NT2/D1 (cell line): Measurements from ENCODE around the gene MCEE.
"Not testable (repeated sequence)": the region's sequence is repeated elsewhere in the genome, so short reads cannot be mapped to it uniquely, and the experiment has no call there.

Source experiments
- DNase-seq: peaks from one replicate; pipeline ENCODE4 v3.0.0-alpha.2; 2011; ENCODE audit warnings: low read depth, low spot score
- H3K27me3 ChIP-seq: 2 replicates; pipeline ENCODE4 v1.6.0; 2011; ENCODE audit warnings: mild to moderate bottlenecking; ENCODE audit not compliant: insufficient read length, insufficient read depth
- H3K36me3 ChIP-seq: 2 replicates; pipeline ENCODE4 v1.6.1; 2011; ENCODE audit warnings: mild to moderate bottlenecking, low read length, mixed read lengths; ENCODE audit not compliant: insufficient read depth, insufficient read length
- H3K4me1 ChIP-seq: 2 replicates; pipeline ENCODE4 v1.5.1; 2011; ENCODE audit not compliant: insufficient read depth, insufficient read length
- H3K4me3 ChIP-seq: 2 replicates; pipeline ENCODE4 v1.5.1; 2011; ENCODE audit warnings: low read depth; ENCODE audit not compliant: insufficient read length
- H3K9ac ChIP-seq: 2 replicates; pipeline ENCODE4 v1.6.0; 2011; ENCODE audit warnings: low read depth; ENCODE audit not compliant: insufficient read length
- H3K9me3 ChIP-seq: 2 replicates; pipeline ENCODE4 v1.5.1; 2011; ENCODE audit warnings: mild to moderate bottlenecking, low read length; ENCODE audit not compliant: insufficient read depth
- SUZ12 ChIP-seq: IDR thresholded peaks from 2 replicates; pipeline ENCODE4 v1.6.1; 2011; ENCODE audit not compliant: insufficient read length, insufficient read depth; ENCODE audit errors: extremely low read depth
- YY1 ChIP-seq: IDR thresholded peaks from 2 replicates; pipeline ENCODE4 v1.6.1; 2011; ENCODE audit not compliant: insufficient read length, insufficient read depth
- ZNF274 ChIP-seq: IDR thresholded peaks from 2 replicates; pipeline ENCODE4 v1.6.1; 2011; ENCODE audit warnings: mild to moderate bottlenecking, low read depth, low read length

The MCEE gene

DNA sequence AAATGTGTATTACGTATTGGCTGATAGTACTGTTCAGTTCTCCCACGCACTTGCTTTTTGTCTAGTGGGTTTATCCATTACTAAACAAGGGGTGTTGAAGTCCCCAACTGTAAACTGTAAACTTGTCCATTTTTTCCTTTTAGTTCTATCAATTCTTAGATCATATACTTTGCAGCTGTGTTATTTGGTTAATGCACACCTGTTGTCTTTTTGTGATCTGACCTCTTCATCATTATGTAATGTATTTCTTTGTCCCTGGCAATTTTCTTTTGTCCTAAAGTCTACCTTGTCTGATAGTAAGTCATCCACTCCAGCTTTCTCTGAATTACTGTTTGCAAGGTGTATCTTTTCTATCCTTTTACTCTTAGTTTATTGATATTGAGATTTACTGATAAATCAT is 21.9 kb downstream of the MCEE start:
- Histone ChIP-seq H3K9ac (no peak overlapping the region), H3K4me1 (peaks cover 4% of the 10 kb centered on the region)
- no peak for DNase-seq

DNA sequence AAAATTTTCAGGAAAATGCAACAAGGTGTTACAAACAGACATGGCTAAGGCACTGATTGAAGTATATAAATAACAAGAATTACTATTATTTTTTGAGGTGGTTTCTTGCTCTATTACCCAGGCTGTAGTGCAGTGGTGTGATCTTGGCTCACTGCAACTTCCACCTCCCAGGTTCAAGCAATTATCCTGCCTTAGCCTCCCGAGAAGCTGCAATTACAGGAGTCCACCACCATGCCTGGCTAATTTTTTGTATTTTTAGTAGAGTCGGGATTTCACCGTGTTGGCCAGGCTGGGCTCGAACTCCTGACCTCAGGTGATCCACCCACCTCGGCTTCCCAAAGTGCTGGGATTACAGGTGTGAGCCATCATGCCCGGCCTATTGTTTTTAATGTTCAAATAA is 23.6 kb downstream of the MCEE start:
- H3K9me3 ChIP-seq: peaks cover 23% of the 10 kb centered on the region
- H3K27me3 ChIP-seq, H3K9ac ChIP-seq, H3K4me1 ChIP-seq, H3K36me3 ChIP-seq, DNase-seq, H3K4me3 ChIP-seq: not testable (repeated sequence)

More for the DNA sequence above, 21.9 kb downstream of the MCEE start:
- TF ChIP-seq YY1: no peak
- TF ChIP-seq ZNF274: no peak
- TF ChIP-seq SUZ12: no peak
- H3K36me3 ChIP-seq: peaks cover 8% of the 10 kb centered on the region
- peaks cover 23% of the 10 kb centered on the region for H3K9me3 ChIP-seq
- H3K27me3 ChIP-seq: no peaks in the 10 kb centered on the region
- H3K4me3 ChIP-seq: no peak overlapping the region

DNA sequence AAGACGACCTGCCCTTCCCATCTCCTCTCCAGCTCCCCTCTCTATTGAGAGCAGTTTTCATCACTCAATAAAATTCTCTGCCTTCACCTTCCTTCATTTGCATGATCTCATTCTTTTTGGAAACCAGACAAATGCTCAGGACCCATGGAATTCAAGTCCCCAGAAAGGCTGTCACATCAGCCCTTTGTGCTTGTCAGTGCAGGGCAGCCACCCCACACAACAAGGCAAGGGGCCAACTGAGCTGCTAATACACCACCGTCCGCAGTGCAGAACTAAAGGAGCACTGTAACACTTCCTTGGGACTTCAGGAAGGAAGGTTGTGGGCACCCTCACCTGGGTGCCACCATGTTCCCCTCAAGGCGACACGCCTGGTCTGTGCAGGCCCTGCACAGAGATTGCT is 26.2 kb downstream of the MCEE start:
- peaks cover 4% of the 10 kb centered on the region for H3K4me1 ChIP-seq
- no peak for DNase-seq
- TF ChIP-seq SUZ12 (no peak), ZNF274 (no peak), YY1 (no peak)

GRCh38 chr2:71102981-71103681 is 26.9 kb downstream of the MCEE start:
- H3K9ac ChIP-seq: no peak overlapping the region
- no peaks in the 10 kb centered on the region for H3K27me3 ChIP-seq
- H3K4me1 ChIP-seq: peaks cover 4% of the 10 kb centered on the region
- peaks cover 23% of the 10 kb centered on the region for H3K9me3 ChIP-seq
- H3K4me3 ChIP-seq: no peak overlapping the region
- TF ChIP-seq SUZ12 (no peak), YY1 (no peak)
- H3K36me3 ChIP-seq: no peaks in the 10 kb centered on the region
- DNase-seq: no peak

More for the DNA sequence above, 26.2 kb downstream of the MCEE start:
- H3K9me3 ChIP-seq: peaks cover 23% of the 10 kb centered on the region
- H3K4me3 ChIP-seq: no peak overlapping the region
- H3K9ac ChIP-seq: no peak overlapping the region
- H3K36me3 ChIP-seq: no peaks in the 10 kb centered on the region
- no peaks in the 10 kb centered on the region for H3K27me3 ChIP-seq

DNA sequence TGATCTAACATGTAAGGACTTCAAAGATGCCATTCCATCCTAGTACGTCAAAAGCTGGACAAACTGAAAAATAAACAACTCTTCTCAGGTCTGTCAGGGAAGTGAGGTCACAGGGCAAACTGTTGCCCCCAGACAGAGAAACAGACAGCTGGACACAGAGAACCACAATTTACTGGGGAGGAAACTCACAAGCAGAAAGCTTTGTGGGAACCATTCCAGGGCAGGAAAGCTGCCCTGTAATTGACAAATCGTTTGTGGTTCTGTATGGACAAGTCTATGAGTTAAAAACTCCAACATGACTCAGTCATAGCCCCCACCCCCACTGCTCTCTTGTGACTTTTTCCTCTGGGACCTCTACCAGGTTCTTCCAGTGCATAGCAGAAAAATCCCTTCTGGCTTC is 28.4 kb downstream of the MCEE start:
- H3K36me3 ChIP-seq: no peaks in the 10 kb centered on the region
- H3K9me3 ChIP-seq: peaks cover 23% of the 10 kb centered on the region
- H3K9ac ChIP-seq: no peak overlapping the region
- peaks cover 4% of the 10 kb centered on the region for H3K4me1 ChIP-seq
- no peaks in the 10 kb centered on the region for H3K27me3 ChIP-seq
- DNase-seq: no peak
- no peak for TF ChIP-seq ZNF274
- H3K4me3 ChIP-seq: no peak overlapping the region

DNA sequence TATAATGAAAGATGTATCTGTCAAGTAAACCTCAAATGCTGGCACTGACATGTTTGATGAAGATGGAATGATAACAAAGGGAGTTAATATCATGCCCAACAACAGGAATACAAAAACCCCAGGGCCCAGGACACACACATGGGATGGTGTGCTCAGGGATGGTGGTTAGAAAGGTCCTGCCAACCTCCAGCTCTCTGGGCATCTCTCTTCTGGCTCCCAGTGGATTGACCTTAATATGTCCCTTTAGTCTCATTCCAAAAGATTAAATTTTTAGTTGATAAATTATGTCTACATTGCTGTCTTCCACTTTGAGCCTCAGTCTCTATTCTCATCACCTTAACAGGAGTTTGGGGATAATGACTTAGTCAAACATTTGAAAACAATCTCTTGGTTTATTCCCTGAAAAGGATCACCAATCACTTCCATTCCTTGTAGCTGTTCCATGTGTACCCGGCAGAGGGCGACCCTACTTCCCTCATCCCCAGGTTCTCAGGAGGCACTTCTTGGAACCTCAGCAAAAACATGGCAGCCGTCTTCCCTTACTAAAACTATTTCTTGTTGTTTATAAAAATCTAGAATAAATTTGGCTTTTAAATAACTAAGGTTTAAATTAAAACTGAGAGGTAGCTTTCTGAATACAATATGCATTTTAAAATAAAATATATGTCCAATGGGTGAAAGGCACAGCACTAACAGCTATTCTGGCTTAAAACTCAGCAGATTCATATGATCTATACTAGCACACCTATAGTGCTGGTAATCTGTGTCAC is 29.6 kb downstream of the MCEE start:
- Histone ChIP-seq H3K4me3 (no peak overlapping the region), H3K9me3 (peaks cover 14% of the 10 kb centered on the region), H3K27me3 (no peaks in the 10 kb centered on the region), H3K4me1 (peaks cover 4% of the 10 kb centered on the region), H3K9ac (no peak overlapping the region), H3K36me3 (no peaks in the 10 kb centered on the region)
- DNase-seq: peak; percentile 49
- TF ChIP-seq SUZ12: no peak
- no peak for TF ChIP-seq YY1
- no peak for TF ChIP-seq ZNF274

DNA sequence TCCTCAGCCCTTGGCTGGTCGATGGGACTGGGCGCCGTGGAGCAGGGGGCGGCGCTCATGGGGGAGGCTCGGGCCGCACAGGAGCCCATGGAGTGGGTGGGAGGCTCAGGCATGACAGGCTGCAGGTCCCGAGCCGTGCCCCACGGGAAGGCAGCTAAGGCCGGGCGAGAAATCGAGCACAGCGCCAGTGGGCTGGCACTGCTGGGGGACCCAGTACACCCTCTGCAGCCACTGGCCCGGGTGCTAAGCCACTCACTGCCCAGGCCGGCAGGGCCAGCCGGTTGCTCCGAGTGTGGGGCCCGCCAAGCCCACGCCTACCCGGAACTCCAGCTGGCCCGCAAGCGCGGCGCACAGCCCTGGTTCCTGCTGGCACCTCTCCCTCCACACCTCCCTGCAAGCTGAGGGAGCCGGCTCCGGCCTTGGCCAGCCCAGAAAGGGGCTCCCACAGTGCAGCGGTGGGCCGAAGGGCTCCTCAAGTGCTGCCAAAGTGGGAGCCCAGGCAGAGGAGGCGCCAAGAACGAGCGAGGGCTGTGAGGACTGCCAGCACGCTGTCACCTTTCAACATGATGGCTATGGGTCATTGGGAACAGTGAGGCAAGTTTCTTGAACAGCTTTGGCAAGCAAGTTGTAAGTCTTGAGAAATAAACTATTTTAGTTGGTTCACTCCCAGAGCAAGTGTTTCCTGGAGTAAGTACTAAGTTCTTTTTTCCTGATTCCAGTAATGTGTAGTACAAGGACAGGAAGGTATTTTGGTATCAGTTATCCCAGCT is 37.4 kb downstream of the MCEE start:
- H3K9me3 ChIP-seq: peaks cover 24% of the 10 kb centered on the region; the same call in 1 of the 2 replicates
- H3K4me3 ChIP-seq, H3K36me3 ChIP-seq, H3K9ac ChIP-seq, DNase-seq, H3K4me1 ChIP-seq, H3K27me3 ChIP-seq: not testable (repeated sequence)

DNA sequence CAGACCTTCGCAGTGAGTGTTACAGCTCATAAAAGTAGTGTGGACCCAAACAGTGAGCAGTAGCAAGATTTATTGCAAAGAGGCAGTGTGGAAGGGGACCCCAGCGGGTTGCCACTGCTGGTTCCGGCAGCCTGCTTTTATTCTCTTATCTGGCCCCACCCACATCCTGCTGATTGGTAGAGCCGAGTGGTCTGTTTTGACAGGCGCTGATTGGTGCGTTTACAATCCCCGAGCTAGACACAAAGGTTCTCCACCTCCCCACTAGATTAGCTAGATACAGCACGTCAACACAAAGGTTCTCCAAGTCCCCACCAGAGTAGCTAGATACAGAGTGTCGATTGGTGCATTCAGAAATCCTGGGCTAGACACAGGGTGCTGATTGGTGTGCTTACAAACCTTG is 38.2 kb downstream of the MCEE start:
- H3K4me1 ChIP-seq, H3K4me3 ChIP-seq, H3K27me3 ChIP-seq, H3K9ac ChIP-seq, H3K36me3 ChIP-seq, DNase-seq: not testable (repeated sequence)
- peaks cover 24% of the 10 kb centered on the region; the same call in 1 of the 2 replicates for H3K9me3 ChIP-seq

DNA sequence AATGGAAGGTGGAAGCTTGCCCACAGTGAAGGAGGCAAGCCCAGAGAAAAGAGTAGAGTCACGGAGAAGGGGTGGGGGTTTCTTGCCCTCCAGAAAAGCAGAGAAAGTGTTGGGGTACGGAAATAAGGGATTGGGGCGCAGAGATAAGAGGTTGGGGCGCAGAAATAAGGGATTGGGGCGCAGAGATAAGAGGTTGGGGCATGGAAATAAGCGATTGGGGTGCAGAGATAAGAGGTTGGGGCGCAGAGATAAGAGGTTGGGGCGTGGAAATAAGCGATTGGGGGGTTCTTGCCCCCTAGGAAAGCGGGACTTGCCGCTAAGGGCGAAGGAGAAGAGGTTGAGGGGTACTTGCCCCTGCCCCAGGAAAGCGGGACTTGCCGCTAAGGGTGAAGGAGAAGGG is 40.6 kb downstream of the MCEE start:
- not testable (repeated sequence) for H3K36me3 ChIP-seq, H3K4me3 ChIP-seq, H3K27me3 ChIP-seq, DNase-seq, H3K9ac ChIP-seq, H3K4me1 ChIP-seq
- H3K9me3 ChIP-seq: peaks cover 24% of the 10 kb centered on the region; the same call in 1 of the 2 replicates

DNA sequence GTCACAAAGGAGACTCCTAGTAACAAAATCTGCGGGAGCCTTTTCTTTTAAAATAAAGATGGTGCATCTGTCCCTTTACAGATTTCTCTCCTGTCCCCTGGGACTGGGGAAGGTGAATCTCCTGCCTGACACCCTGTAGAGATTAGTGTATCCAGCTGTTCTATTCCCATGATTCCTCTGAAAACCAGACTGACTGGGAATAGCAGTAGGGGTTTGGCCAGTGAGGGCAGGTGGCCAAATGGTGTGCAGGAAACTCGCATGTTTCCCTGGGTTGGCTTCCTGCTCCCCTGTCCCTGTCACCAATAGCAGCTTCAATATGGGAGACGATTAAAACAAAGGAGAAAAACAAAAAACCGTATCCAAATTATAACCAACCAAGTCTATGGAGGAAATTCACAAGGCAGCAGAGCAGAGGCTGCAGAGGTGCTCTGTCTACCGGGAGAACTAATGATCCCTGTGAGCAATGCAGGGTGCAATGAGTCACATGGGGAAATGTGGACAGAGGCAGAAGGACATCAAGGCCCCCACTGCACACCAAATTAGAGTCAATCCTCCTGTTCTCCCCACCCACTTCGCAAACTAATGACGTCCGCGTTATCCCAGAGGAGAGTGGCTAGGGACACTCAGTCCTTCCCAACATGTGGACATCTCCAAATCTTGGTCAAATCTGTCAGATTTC is 44.6 kb downstream of the MCEE start:
- H3K4me3 ChIP-seq, H3K9me3 ChIP-seq, H3K9ac ChIP-seq, H3K27me3 ChIP-seq, DNase-seq, H3K4me1 ChIP-seq, H3K36me3 ChIP-seq: not testable (repeated sequence)
